DMS153 (cell line): Measurements from ENCODE around the gene ITIH5.
"Not testable (repeated sequence)": the region's sequence is repeated elsewhere in the genome, so short reads cannot be mapped to it uniquely, and the experiment has no call there.

ENCODE experiments used
- DNase-seq: peaks from one replicate; lab custom pipeline; 2025; lab: John Stamatoyannopoulos, UW

Gene ITIH5

DNA sequence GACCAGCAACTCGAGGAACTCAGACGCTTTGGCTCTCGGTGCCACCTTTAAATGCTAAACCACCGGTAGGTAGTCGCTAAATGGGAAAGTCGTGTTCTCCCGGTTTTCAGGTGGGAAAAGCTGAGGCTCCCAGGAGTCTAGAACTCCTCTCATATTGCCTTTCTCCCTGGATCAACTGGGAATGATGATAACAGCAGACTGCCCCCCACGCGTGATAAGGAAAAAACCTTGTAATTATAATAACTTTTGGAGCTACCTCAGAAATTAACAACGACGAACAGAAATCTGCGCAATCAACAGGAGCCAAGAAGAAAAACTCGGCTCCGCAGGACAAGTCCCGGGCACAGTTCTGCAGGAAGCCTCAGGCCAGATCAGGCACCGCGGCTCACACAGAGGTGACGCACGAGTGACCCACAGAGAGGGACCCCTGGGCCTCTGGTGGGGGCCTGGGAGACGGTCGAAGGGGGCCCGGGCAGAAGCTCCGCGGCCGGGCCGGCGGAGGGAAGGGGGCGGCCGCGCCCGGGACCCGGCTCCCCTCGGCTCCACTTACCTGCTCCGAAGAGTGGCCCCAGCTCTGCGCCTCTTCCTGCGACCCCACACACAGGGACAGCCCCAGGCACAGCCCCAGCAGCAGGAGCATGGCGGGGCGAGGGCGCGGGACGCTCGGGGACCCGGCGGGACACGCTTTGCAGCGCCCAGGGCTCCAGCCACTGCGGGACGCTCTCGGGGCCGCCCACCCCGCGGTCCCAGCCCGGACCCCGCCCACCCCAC is at the start of gene ITIH5:
Gene ITIH5 (minus strand): TSS at position 714 of the 771 bp plus-strand sequence. CDS start 74 bp downstream, at position 640.
- no peak for DNase-seq

- DNase-seq: no peak
Measured at GRCh38 chr10:7715515-7715914, 48.7 kb upstream of the ITIH5 start.

DNA sequence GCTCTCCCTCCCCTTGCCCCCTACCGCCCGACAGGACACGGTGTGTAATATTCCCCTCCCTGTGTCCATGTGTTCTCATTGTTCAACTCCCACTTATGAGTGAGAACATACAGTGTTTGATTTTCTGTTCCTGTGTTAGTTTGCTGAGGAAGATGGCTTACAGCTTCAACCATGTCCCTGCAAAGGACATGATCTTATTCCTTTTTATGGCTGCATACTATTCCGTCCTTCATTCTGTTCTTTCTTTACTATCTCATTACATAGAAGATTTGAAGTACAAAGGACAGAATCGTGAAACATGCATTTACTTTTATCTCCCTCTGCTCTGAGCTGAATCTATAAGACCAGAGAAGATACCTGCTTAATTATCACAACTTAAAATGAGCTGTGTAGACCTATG is 44.3 kb upstream of the ITIH5 start:
- DNase-seq: not testable (repeated sequence)

DNA sequence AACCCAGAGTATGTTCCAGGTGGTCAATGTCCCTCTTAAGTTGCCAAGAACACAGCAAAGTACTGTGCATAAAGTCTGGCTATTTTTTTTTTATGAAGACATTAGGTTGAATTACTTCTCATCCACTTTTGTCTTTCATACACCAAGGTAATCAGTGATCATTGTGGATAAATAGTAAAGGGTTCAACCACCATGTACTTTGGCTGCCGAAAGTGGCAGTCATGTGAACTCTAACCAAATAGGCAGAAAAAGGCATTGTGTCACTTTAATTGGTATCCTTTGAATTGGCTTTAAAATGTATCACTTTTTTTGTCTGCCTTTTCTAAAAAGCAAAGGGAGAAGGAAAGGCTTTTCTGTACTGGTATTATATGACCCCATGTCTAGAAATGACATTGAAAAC is 43.7 kb upstream of the ITIH5 start:
- no peak for DNase-seq

DNA sequence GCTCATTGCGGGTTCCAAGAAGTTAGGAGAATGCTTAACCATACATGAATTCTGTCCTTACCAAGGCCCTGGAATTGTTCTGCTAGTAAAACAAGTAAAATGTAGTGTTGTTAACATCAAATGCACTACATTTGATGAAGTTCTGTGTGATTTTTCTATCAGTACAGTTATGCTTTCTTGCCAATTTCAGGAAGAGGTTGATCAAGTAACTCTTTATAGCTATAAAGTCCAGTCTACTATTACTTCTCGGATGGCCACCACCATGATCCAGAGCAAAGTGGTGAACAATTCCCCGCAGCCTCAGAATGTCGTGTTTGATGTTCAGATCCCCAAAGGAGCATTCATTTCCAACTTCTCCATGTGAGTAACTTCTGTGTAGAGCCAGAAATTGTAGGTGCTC is 42.1 kb upstream of the ITIH5 start:
- no peak for DNase-seq

DNA sequence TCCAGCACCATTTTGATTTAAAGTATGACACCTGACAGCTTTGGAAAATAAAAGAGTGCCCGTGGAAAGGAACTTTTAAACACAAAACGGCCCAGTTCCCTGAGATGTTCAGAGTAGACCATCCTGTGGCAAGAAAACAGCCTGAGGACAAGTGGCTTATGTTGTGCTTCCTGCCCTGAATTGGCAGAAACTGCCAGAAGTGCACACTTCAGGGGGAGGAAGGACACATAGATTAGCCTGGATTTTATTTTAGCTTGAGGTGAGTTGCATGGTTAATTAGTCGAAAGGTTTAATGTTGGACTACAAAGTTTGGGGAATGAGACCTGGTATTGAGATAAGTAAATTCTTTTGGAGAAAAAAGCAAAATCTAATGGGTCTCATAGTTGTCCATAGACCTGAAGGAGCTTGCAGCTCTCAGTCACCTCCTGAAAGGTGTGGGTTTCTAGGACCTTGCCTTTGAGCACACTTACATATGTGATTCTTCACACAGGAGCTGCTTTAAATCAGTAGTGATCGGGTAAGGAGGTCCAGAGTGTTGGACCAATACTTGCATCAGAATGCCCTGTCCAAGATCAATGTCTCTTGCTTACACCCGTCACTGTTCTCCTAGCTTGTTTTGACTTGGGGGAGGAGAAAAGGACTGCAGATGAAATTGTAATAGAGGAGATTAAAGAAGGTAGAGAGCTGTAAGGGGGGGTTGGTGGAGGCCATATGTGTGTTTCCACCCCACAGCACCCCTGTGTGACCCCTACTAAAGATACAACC is 41.3 kb upstream of the ITIH5 start:
- no peak for DNase-seq

- DNase-seq: no peak
Measured at GRCh38 chr10:7707102-7707501, 40.3 kb upstream of the ITIH5 start.

- no peak for DNase-seq
Measured at GRCh38 chr10:7706534-7707073, 39.8 kb upstream of the ITIH5 start.

- DNase-seq: no peak
Measured at GRCh38 chr10:7705341-7705740, 38.6 kb upstream of the ITIH5 start.

DNA sequence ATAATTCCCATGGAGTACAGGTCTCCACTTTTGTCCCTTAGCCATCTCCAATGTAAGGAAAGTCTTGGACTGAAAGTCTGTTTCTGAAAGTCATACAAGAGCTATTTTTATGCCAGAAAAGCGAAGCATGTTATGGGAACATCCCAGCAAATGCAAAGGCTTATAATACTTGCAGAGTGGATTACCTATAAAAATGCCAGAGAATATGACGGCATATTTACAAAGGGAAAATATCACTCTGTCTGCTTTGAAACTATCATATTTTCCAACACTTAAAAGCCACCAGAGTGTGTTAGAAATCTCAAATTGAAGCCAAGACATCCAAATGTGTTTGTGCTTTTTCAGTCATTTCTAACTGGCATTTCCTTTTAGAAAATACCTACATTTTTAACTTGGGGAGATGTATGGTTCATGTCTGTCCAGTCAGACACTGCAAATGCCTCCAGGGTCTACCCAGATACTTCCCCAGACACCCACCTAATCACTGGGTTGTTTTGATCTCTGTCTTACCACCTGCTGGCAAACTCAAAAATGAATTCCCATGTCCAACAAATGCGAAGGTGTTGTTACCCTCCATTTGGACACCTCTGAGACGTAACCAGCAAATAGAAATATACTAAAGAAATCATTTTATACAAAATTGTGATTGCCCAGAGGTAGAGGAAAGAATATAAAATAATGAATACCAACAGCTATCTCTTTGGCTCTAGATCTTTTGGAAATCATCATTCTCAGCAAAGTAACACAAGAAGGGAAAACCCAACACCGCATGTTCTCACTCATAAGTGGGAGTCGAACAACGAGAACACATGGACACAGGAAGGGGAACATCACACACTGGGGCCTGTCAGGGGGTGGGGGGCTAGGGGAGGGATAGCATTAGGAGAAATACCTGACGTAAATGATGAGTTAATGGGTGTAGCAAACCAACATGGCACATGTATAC is 37.6 kb upstream of the ITIH5 start:
- no peak for DNase-seq

DNA sequence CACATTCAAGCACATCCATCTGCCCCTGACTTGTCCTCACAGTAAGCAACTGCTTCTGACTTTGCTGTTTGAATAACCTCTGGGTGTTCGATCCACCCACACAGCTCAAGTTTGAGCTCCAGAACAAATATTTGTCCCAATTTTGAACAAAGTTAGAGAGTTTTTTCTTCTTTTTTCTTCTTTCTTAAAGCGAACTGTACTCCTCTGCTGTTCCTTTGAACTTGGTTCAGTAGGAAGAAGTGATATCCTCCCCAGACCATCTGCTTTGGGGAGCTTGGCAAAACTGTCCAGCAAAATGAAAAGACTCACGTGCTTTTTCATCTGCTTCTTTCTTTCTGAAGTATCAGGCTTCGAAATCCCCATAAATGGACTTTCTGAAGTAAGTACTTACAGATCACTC is 36.4 kb upstream of the ITIH5 start, which contains the start of gene ITIH2:
Gene ITIH2 (plus strand): TSS at position 177 of the 400 bp plus-strand sequence. CDS start 119 bp downstream, at position 296.
- DNase-seq: no peak

DNA sequence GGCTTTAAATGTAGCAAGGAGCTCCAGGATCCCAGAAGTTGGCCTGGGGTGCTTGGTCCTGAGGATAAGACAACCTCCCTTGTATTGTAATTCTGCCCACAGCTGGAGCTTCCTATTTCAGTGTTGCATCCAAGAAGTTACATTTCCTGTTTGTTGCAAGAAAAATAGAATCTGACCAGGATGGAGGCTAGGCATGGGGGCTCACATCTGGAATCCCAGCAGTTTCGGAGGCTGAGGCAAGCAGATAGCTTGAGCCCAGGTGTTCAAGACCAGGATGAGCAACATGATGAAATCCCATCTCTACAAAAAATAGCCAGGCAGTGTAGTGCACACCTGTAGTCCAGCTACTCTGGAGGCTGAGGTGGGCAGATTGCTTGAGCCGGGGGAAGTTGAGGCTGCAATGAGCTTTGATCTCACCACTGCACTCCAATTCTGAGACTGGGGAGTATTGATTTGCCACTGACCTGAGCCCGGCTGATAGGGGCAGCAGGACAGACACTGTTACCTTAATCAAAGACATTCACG is 35.6 kb upstream of the ITIH5 start:
- no peak for DNase-seq

DNA sequence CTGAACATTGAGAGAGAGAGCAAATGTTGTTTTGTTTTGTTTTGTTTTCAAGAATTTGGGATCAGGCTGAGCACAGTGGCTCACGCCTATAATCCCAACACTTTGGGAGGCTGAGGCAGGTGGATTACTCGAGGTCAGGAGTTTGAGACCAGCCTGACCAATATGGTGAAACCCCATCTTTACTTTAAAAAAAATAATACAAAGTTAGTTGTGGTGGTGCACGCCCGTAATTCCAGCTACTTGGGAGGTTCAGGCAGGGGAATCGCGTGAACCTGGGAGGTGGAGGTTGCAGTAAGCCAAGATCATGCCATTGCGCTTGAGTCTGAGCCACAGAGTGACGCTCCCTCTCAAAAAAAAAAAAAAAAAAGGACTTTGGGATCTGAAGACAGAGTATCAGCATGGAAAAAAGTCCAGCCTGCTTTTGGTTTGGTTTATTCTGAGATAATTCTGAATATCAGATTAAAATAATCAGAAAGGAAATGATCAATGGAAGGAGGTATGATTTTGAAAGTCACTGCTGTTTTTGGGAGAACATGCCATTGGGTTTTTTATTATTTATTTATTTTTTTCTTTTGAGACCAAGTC is 34.5 kb upstream of the ITIH5 start:
- no peak for DNase-seq

GRCh38 chr10:7700577-7701125 is 33.9 kb upstream of the ITIH5 start:
- DNase-seq: no peak

DNA sequence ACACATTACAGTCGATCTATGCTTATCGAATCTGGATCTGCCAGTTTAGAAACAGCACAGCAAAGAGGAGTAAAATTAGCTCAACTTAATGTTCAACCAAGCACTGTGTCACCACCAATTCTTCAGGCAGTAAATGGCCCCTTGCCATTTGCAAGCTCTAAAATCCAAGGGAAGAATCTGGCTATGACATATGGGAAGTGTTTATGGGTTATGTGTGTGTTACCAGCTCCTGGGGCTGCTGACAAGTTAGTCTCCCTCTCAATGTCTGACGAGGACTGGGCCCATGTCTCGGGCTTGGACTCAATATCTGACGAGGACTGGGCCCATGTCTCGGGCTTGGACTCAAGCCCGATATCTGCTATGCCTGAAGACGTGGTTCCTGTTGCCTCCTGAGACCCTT is 30.7 kb upstream of the ITIH5 start:
- DNase-seq: no peak

DNA sequence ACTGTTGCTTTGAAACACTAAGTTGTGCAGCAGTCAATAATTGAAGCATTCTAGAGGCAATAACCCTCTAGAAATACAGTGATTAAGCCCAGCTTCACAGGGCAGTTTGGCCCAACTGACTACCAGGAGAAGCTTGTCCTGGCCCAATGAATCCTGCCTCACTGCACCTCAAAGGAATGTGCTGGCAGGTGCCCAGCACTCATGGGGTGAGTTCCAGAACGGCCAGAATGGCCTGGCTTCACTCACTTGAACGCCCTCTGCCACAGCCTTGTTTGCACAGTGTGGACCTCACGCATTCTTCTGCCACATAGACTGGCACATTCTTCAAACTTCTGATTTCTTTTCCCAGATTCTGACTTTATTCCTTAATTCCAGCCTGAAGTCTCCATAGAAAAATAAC is 29.8 kb upstream of the ITIH5 start:
- no peak for DNase-seq

- not testable (repeated sequence) for DNase-seq
Measured at GRCh38 chr10:7693194-7693593, 26.4 kb upstream of the ITIH5 start.

DNA sequence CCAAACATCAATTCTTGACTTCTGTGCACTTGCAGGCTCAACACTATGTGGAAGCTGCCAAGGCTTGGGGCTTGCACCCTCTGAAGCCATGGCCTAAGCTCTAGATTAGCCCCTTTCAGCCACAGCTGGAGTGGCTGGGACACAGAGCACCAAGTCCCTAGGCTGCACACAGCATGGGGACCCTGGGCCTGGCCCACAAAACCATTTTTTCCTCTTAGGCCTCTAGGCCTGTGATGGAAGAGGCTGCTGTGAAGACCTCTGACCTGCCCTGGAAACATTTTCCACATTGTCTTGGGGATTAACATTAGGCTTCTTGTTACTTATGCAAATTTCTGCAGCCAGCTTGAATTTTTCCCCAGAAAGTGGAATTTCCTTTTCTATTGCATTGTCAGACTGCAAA is 25.6 kb upstream of the ITIH5 start:
- not testable (repeated sequence) for DNase-seq

DNA sequence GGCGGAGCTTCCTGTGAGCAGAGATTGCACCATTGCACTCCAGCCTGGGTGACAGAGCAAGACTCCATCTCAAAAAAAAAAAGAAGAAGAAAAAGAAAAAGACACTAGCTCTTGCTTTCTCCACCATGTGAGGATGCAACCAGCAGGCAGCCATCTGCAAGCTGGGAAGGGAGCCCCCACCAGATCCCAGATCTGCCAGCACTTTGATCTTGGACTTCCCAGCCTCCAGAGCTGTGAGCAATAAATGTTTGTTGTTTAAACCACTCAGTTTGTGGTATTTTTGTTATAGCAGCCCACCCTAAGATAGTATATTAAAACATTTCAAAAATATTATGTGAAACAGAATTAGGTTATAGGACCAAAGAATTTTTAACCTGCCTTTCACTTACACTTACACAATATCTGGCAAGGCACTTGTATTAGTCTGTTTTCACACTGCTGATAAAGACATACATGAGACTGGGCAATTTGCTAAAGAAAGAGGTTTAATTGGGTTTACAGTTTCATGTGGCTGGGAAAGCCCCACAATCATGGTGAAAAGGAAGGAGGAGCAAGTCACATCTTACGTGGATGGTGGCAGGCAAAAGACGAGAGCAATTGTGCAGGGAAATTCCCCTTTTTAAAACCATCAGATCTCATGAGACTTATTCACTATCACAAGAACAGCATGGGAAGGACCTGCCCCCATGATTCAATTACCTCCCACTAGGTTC is 24.3 kb upstream of the ITIH5 start:
- DNase-seq: not testable (repeated sequence)

- DNase-seq: no peak
Measured at GRCh38 chr10:7689591-7689990, 22.8 kb upstream of the ITIH5 start.
